ENCODE results near the gene NFIL3. TPM values are rescaled to one million over a fixed set of nuclear protein-coding genes. Genes with fewer than 3 reads are reported as not detected.

The NFIL3 gene
- total RNA-seq, 1 donor from 2014 or later = 132 TPM

- H3K4me1 ChIP-seq = peaks cover 4% of the 10 kb centered on the region
- TF ChIP-seq POLR2A (IDR thresholded peaks at IDR 0.05) (no peak), CTCF (IDR thresholded peaks at IDR 0.05) (no peak), POLR2AphosphoS5 (IDR thresholded peaks at IDR 0.05; ENCODE audit: insufficient read depth in 1 of 2, low read depth in 1 of 2) (no peak)
- no peak overlapping the region for H3K27ac ChIP-seq
- H3K9me3 ChIP-seq = no peaks in the 10 kb centered on the region
- H3K4me3 ChIP-seq = no peak overlapping the region
- DNase-seq (ENCODE audit: extremely low spot score in 2 of 2) = no peak
- H3K36me3 ChIP-seq = peaks cover 0 to 27% of the 10 kb centered on the region in 2 donors
- H3K27me3 ChIP-seq = no peaks in the 10 kb centered on the region
- intact Hi-C loops (cut with DNase I) = no loop called here
These were observed 15.9 kb downstream of the NFIL3 start for GRCh38 chr9:91407580-91408318.

- Histone ChIP-seq H3K9me3 (no peaks in the 10 kb centered on the region), H3K4me1 (no peaks in the 10 kb centered on the region), H3K36me3 (peaks cover 0 to 24% of the 10 kb centered on the region in 2 donors), H3K4me3 (no peak overlapping the region), H3K27me3 (no peaks in the 10 kb centered on the region), H3K27ac (no peak overlapping the region)
- no peak for TF ChIP-seq POLR2A (IDR thresholded peaks at IDR 0.05)
- no peak for TF ChIP-seq CTCF (IDR thresholded peaks at IDR 0.05)
- intact Hi-C loops (cut with DNase I) = no loop called here
- no peak for DNase-seq (ENCODE audit: extremely low spot score in 2 of 2)
These were observed 18.1 kb downstream of the NFIL3 start for GRCh38 chr9:91405343-91406077.

GRCh38 chr9:91403665-91404543, 19.7 kb downstream of the NFIL3 start:
- Histone ChIP-seq H3K27me3 (no peaks in the 10 kb centered on the region), H3K9me3 (no peaks in the 10 kb centered on the region), H3K36me3 (peaks cover 0 to 8% of the 10 kb centered on the region in 2 donors), H3K4me1 (no peaks in the 10 kb centered on the region), H3K27ac (no peak overlapping the region), H3K4me3 (no peak overlapping the region)
- TF ChIP-seq CTCF (IDR thresholded peaks at IDR 0.05) = no peak
- no peak for TF ChIP-seq POLR2A (IDR thresholded peaks at IDR 0.05)
- TF ChIP-seq POLR2AphosphoS5 (IDR thresholded peaks at IDR 0.05; ENCODE audit: insufficient read depth in 1 of 2, low read depth in 1 of 2) = no peak
- DNase-seq (ENCODE audit: extremely low spot score in 2 of 2) = no peak
- intact Hi-C loops (cut with DNase I) = no loop called here

GRCh38 chr9:91398926-91399325, 24.7 kb downstream of the NFIL3 start:
- H3K4me1 ChIP-seq = peaks cover 9% of the 10 kb centered on the region
- no peak for DNase-seq (ENCODE audit: extremely low spot score in 2 of 2)
- intact Hi-C loops (cut with DNase I) = no loop called here
- no peaks in the 10 kb centered on the region for H3K9me3 ChIP-seq
- no peak overlapping the region for H3K4me3 ChIP-seq
- H3K27ac ChIP-seq = no peak overlapping the region
- no peaks in the 10 kb centered on the region for H3K36me3 ChIP-seq
- H3K27me3 ChIP-seq = no peaks in the 10 kb centered on the region
- TF ChIP-seq CTCF (IDR thresholded peaks at IDR 0.05) = no peak
- TF ChIP-seq POLR2A (IDR thresholded peaks at IDR 0.05) = no peak
- no peak for TF ChIP-seq POLR2AphosphoS5 (IDR thresholded peaks at IDR 0.05; ENCODE audit: insufficient read depth in 1 of 2, low read depth in 1 of 2)
